Neural crest cell (in vitro differentiated cells): ENCODE data around the gene UBTD1. TPM values are rescaled to one million over a fixed set of nuclear protein-coding genes. Genes with fewer than 3 reads are reported as not detected.
A peak's percentile ranks its signal among the peaks of the same experiment; 100 is the strongest.

Source experiments
- DNase-seq: peaks from one replicate; pipeline ENCODE4 v3.0.0; 2021; ENCODE audit warnings: low read depth, mixed read lengths, low spot score
- H3K27ac Mint-ChIP-seq: one replicate; pipeline ENCODE4 v1.8.0; 2021; ENCODE audit warnings: mild to moderate bottlenecking, mixed read lengths; ENCODE audit not compliant: unreplicated experiment
- H3K27me3 Mint-ChIP-seq: 2 replicates; pipeline ENCODE4 v1.8.0; 2021; ENCODE audit warnings: low read depth, mild to moderate bottlenecking, mixed read lengths
- H3K36me3 Mint-ChIP-seq: 2 replicates; pipeline ENCODE4 v1.8.0; 2021; ENCODE audit warnings: low read depth, mild to moderate bottlenecking, mixed read lengths
- H3K4me1 Mint-ChIP-seq: 2 replicates; pipeline ENCODE4 v1.8.0; 2021; ENCODE audit warnings: mixed read lengths
- H3K4me3 Mint-ChIP-seq: one replicate; pipeline ENCODE4 v1.8.0; 2021; ENCODE audit warnings: mild to moderate bottlenecking, mixed read lengths
- H3K9me3 Mint-ChIP-seq: 2 replicates; pipeline ENCODE4 v1.8.0; 2021; ENCODE audit warnings: mixed read lengths
- total RNA-seq: library from RNA; stranded (reverse); gene quantifications from 2 replicates; pipeline ENCODE4 v1.2.1, GENCODE V29; 2021
- TF ChIP-seq, protein P1 (sequence below): fragments of 200-600 bp; sonication (generic); conservative IDR thresholded peaks from 2 replicates; pipeline ENCODE4 v1.5.0; 2021; ENCODE audit warnings: antibody characterized with exemption, mild to moderate bottlenecking

UBTD1 gene
- total RNA-seq, 1 donor from 2014 or later = 8.7 TPM

- TF ChIP-seq, protein P1, sequence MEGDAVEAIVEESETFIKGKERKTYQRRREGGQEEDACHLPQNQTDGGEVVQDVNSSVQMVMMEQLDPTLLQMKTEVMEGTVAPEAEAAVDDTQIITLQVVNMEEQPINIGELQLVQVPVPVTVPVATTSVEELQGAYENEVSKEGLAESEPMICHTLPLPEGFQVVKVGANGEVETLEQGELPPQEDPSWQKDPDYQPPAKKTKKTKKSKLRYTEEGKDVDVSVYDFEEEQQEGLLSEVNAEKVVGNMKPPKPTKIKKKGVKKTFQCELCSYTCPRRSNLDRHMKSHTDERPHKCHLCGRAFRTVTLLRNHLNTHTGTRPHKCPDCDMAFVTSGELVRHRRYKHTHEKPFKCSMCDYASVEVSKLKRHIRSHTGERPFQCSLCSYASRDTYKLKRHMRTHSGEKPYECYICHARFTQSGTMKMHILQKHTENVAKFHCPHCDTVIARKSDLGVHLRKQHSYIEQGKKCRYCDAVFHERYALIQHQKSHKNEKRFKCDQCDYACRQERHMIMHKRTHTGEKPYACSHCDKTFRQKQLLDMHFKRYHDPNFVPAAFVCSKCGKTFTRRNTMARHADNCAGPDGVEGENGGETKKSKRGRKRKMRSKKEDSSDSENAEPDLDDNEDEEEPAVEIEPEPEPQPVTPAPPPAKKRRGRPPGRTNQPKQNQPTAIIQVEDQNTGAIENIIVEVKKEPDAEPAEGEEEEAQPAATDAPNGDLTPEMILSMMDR = no peak
- H3K27ac Mint-ChIP-seq = no peak overlapping the region
- no peak for DNase-seq
- H3K4me1 Mint-ChIP-seq = peaks cover 23% of the 10 kb centered on the region
- H3K4me3 Mint-ChIP-seq = no peak overlapping the region
- H3K9me3 Mint-ChIP-seq = no peaks in the 10 kb centered on the region
- H3K27me3 Mint-ChIP-seq = peaks cover 3% of the 10 kb centered on the region
- no peaks in the 10 kb centered on the region for H3K36me3 Mint-ChIP-seq
These were observed 16.7 kb downstream of the UBTD1 start for GRCh38 chr10:97515271-97515978.

DNA sequence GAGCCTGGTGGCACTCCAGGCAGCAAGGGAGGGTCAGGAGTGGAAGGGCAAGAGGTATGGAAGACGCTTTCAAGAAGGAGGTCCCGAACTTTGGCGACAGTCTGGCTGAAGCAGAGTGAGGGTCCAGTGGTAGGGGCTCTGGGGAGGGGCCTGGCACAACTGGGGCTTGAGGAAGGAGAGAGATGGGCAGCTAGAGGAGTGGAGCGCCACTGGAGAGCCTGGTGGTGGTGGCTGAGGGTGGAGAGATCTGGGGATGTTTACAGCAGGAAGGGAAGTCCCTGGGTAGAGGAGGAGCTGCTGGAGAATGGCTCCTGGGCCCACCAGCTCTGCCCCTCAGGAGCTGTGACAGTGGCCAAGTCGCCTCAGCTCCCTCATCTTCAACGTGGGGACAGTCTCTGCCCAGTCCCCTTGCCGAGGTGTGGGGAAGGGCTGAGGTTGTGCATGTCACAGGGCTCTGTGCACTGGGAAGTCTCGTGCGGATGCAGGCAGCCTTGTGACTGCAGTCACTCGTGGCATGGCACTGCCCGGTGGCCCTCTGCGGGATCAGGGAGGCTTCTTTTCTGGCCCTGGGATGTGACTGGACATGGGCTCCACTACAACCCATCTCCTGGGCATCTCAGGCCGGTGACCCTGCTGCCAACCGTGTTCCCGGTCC lies 18.5 kb downstream of the UBTD1 start:
- H3K4me1 Mint-ChIP-seq = peaks cover 23% of the 10 kb centered on the region
- H3K9me3 Mint-ChIP-seq = no peaks in the 10 kb centered on the region
- DNase-seq = no peak
- H3K36me3 Mint-ChIP-seq = no peaks in the 10 kb centered on the region
- TF ChIP-seq, protein P1 = no peak
- no peak overlapping the region for H3K4me3 Mint-ChIP-seq
- H3K27ac Mint-ChIP-seq = peak overlapping the region; percentile 85
- peaks cover 3% of the 10 kb centered on the region for H3K27me3 Mint-ChIP-seq

DNA sequence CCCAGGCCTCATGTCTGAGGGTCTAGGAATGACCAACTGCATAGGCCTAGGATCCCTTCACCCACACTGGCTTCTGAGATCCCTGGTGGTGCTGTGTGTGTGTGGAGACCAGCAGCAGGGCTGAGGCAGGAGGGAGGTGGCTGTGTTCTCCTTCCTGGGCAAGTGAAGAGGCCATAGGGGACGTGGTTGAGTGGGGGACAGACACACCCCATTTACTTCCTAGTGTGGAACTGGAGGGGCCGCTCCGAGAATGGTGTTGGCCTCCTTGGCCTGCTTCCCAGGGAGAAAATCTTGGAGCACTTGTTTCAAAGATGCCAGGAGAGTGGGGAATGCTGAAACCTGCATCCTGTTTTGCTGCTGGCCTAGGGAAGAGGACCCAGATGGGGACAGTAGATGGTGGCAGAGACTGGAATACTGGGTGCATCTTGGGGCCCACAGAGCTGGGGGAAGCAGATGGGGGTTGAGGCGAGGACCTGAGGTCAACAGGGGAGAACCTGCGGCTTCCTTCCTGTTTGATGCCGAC lies 19.1 kb downstream of the UBTD1 start:
- Mint-ChIP-seq H3K9me3 (no peaks in the 10 kb centered on the region), H3K4me3 (no peak overlapping the region), H3K36me3 (no peaks in the 10 kb centered on the region), H3K4me1 (peaks cover 23% of the 10 kb centered on the region), H3K27me3 (peaks cover 3% of the 10 kb centered on the region), H3K27ac (peak overlapping the region; percentile 61)
- no peak for DNase-seq
- TF ChIP-seq, protein P1 = no peak

DNA sequence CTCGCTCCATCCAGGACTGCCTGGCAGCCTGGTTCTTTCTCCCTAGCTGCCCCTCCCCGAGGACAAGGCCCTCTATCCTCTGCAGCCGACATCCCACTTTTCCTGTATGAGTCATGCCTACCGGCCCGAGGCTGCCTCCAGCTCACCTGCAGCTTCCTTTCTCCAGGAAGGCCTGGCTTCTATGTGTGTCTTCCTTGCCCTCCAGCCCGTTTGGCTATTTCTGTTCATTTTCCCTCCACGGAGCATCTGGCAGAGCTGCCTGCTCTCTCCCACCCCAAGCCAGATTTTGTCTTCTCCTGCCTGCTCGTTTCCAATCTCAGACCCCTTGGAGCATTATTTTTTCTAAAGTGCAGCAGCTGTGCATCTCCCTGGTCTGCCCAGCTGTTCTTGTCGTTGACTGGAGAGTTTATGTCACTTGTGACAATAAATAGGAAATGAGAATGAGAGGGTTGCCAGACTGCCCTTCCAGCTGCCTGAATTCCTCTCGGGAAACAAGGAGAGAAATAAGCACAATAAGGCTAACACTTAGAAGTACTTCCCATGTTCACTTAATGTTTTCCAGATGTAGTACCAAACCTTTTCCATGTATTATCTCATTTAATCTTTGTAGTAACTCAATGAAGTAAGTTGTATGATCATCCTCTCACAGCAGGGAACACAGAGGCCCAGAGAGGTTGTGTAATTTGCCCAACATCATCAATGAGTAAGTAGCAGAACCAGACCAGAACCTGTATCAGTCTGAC lies 19.7 kb downstream of the UBTD1 start:
- Mint-ChIP-seq H3K9me3 (no peaks in the 10 kb centered on the region), H3K27ac (peak overlapping the region; percentile 61), H3K36me3 (no peaks in the 10 kb centered on the region)

GRCh38 chr10:97519342-97519741 lies 20.6 kb downstream of the UBTD1 start:
- no peaks in the 10 kb centered on the region for H3K36me3 Mint-ChIP-seq

More for the DNA sequence above, 19.7 kb downstream of the UBTD1 start:
- Mint-ChIP-seq H3K4me3 (no peak overlapping the region), H3K4me1 (peaks cover 23% of the 10 kb centered on the region), H3K27me3 (peaks cover 3% of the 10 kb centered on the region)
- DNase-seq = no peak
- TF ChIP-seq, protein P1 = no peak

More at GRCh38 chr10:97519342-97519741, 20.6 kb downstream of the UBTD1 start:
- TF ChIP-seq, protein P1 = no peak
- peaks cover 3% of the 10 kb centered on the region for H3K27me3 Mint-ChIP-seq
- H3K4me3 Mint-ChIP-seq = no peak overlapping the region
- peaks cover 23% of the 10 kb centered on the region for H3K4me1 Mint-ChIP-seq
- no peak overlapping the region for H3K27ac Mint-ChIP-seq
- no peak for DNase-seq
- H3K9me3 Mint-ChIP-seq = no peaks in the 10 kb centered on the region
